Endothelial cell (in vitro differentiated cells): ENCODE data around the gene IRF2BP1. TPM values are rescaled to one million over a fixed set of nuclear protein-coding genes. Genes with fewer than 3 reads are reported as not detected.

Source experiments
- DNase-seq: peaks from one replicate; pipeline ENCODE4 v3.0.0; 2021; ENCODE audit warnings: low spot score
- H3K27ac Mint-ChIP-seq: one replicate; pipeline ENCODE4 v1.8.0; 2021; ENCODE audit warnings: mixed read lengths, inconsistent platforms; ENCODE audit not compliant: unreplicated experiment
- H3K27me3 Mint-ChIP-seq: one replicate; pipeline ENCODE4 v1.8.0; 2021; ENCODE audit warnings: mild to moderate bottlenecking, moderate library complexity, mixed read lengths, inconsistent platforms; ENCODE audit not compliant: unreplicated experiment
- H3K36me3 Mint-ChIP-seq: one replicate; pipeline ENCODE4 v1.8.0; 2021; ENCODE audit warnings: mild to moderate bottlenecking, low read depth, mixed read lengths, inconsistent platforms; ENCODE audit not compliant: unreplicated experiment
- H3K4me1 Mint-ChIP-seq: one replicate; pipeline ENCODE4 v1.8.0; 2021; ENCODE audit warnings: mild to moderate bottlenecking, mixed read lengths, inconsistent platforms; ENCODE audit not compliant: unreplicated experiment
- H3K4me3 Mint-ChIP-seq: one replicate; pipeline ENCODE4 v1.8.0; 2021; ENCODE audit warnings: mild to moderate bottlenecking, mixed read lengths, inconsistent platforms; ENCODE audit not compliant: unreplicated experiment
- H3K9me3 Mint-ChIP-seq: one replicate; pipeline ENCODE4 v1.8.0; 2021; ENCODE audit warnings: mixed read lengths, inconsistent platforms; ENCODE audit not compliant: unreplicated experiment
- total RNA-seq: library from RNA; stranded (reverse); fragmentation: NEBNext Ultra II Directional; extraction: Animal tissue kit (Norgen Biotek cat#: 25700); gene quantifications from one replicate; pipeline ENCODE4 v1.2.1, GENCODE V29; 2021; ENCODE audit not compliant: unreplicated experiment
- TF ChIP-seq, protein P1 (sequence below): fragments of 200-600 bp; sonication (generic); IDR thresholded peaks from one replicate; pipeline ENCODE4 v1.5.0; 2021; ENCODE audit warnings: antibody characterized with exemption; ENCODE audit not compliant: unreplicated experiment

Gene IRF2BP1
- total RNA-seq, 1 donor from 2014 or later: 17.6 TPM

DNA sequence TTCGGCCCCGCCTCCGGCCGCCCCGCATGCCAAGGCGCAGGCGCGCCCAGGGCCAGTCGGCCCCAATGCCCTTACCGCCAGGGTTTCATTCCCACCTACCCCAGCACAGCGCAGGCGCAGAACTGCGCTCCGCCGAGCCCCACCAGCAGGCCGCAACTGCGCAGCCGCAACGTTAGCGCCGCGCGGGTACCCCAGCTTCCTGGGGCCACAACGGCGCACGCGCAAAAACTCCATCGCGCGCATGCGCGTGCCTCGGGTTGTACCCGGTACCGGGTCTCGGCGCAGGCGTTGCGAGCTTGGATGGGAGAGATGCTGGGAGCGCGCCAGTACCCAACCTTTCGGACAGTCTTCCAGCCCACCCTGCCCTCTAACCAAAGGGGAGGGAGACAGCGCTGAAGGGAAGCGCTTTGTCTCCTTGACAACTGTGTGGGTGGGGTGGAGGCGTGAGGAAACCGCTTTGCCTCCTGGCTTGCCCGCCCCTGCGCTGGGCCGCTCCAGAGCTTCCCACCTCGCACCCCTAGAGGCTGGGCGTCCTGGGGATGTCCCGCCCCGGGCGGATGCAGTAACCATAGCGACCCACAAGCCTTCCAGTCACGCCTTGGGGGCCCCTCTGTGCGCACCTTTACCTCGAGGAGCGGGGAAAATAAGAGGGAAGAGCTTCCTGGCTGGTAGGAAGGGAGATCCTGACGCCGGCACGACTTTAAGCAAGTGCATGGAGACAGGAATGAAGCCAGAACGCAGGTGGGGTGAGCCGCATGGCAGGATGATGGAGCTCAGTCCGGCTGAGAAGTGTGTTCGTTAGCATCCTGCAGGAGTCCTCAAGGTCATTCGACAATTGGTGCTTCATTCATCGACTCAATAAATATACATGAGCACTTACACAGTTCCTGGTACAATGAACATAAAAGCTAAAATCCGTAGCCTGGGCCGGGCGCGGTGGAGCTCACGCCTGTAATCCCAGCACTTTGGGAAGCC, 17.0 kb upstream of the IRF2BP1 start:
- TF ChIP-seq, protein P1, sequence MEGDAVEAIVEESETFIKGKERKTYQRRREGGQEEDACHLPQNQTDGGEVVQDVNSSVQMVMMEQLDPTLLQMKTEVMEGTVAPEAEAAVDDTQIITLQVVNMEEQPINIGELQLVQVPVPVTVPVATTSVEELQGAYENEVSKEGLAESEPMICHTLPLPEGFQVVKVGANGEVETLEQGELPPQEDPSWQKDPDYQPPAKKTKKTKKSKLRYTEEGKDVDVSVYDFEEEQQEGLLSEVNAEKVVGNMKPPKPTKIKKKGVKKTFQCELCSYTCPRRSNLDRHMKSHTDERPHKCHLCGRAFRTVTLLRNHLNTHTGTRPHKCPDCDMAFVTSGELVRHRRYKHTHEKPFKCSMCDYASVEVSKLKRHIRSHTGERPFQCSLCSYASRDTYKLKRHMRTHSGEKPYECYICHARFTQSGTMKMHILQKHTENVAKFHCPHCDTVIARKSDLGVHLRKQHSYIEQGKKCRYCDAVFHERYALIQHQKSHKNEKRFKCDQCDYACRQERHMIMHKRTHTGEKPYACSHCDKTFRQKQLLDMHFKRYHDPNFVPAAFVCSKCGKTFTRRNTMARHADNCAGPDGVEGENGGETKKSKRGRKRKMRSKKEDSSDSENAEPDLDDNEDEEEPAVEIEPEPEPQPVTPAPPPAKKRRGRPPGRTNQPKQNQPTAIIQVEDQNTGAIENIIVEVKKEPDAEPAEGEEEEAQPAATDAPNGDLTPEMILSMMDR: no peak
- Mint-ChIP-seq H3K27me3 (peaks cover 11% of the 10 kb centered on the region), H3K9me3 (no peaks in the 10 kb centered on the region), H3K27ac (no peak overlapping the region), H3K4me1 (peaks cover 21% of the 10 kb centered on the region), H3K36me3 (peaks cover 21% of the 10 kb centered on the region), H3K4me3 (peak overlapping the region; percentile 65)
- peak; percentile 100 for DNase-seq

DNA sequence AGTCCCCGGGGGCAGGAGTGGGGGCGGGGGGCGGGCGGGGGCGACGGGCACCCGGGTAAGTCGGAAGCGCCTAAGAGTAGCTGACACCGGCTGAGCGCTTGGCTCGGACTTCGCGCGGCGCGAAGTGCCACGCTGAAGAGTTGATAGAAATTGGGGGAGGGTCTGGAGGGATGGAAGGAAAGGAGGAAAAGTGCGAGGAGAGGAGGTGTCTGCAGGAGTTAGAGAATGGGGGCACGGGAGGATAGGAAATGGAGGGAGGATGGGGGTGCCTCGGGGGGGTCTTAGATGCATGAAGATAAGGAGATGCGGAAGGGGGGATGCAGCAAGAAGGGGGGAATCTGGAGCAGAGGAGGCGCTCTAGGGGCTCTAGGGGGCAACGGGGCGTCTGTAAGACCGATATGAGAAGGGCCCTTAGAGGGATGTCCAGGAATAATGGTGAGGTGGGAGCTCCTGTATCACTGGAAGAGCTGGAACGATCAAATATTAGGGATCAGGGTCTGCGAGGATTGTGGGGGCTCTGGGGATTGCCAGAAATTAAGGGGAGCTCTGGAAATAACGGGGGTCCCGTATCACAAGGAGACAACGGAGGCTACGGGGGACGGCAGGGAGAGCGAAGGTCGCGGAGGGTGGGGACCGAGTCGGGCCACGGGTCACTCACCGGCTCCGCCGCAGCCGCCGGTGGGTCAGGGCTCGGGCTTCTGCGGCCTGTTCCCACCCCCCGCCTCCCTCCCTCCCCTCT, 16.1 kb upstream of the IRF2BP1 start, which contains the start of gene MYPOP:
Gene MYPOP (minus strand): TSS at position 702 of the 739 bp plus-strand sequence. CDS start 840 bp downstream, outside the sequence.
- Mint-ChIP-seq H3K4me1 (peaks cover 18% of the 10 kb centered on the region), H3K27me3 (peaks cover 11% of the 10 kb centered on the region), H3K36me3 (peaks cover 21% of the 10 kb centered on the region), H3K9me3 (no peaks in the 10 kb centered on the region), H3K27ac (no peak within 1 kb of the TSS), H3K4me3 (peak within 1 kb of the TSS; percentile 96)
- TF ChIP-seq, protein P1: no peak
- DNase-seq: no peak

DNA sequence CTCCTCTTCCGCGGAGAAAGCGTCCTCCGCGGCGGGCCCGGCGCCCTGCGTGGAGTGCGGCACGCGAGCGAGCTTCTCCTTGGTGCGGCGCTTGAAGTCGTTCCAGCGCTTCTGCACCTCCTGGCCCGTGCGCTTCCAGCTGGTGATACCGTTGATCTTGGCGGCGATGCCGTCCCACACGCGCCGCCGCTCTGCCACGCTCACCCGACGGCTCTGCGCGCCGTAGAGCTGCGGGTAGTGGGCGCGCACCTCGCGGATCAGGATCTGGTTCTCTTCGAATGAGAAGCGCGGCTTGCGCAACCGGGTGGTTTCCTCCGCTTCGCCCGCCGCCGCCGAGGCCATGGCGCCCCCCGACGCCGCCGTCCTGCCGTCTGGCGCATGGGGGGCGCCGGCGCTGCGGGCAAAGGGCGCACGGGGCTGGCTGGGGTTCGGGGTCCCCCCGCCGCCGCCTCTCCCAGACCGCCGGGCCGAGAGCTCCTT, 15.5 kb upstream of the IRF2BP1 start:
- Mint-ChIP-seq H3K27me3 (peaks cover 10% of the 10 kb centered on the region), H3K9me3 (no peaks in the 10 kb centered on the region), H3K4me1 (peaks cover 15% of the 10 kb centered on the region), H3K27ac (no peak overlapping the region), H3K4me3 (no peak overlapping the region), H3K36me3 (peaks cover 21% of the 10 kb centered on the region)
- no peak for DNase-seq
- TF ChIP-seq, protein P1: no peak

DNA sequence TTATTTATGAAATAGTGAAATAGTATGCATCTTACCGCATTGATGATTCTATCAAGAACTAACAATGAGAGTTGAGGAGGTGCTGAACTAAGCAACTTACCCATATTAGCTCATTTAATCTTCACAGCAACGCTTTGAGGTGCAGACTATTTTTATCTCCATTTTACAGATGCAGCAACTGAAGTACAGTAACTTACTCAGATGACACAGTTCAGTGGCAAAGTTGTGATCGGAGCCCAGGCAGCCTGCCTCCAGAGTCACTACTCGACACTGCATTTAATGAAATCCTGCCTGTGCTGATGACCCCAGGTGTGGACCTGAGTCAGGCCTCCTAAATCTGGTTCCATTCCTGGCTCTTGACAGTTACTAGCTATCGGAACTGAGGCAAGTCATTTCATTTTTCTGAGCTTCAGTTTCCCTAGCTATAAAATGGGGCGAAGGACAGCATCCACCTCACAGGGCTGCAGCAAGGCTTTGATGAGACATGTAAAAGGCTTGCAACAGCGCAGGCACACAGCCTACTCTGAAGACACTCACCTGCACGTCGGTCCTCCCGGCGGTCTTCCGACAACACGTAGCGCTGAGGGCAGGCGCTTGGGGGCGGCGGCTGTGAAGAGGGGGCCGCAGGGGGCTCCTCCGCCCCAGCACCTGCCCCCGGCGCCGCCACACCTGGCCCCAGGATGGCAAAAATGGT, 14.9 kb upstream of the IRF2BP1 start:
- Mint-ChIP-seq H3K4me3 (peak overlapping the region; percentile 32), H3K4me1 (peaks cover 12% of the 10 kb centered on the region), H3K36me3 (peaks cover 21% of the 10 kb centered on the region), H3K9me3 (no peaks in the 10 kb centered on the region), H3K27ac (no peak overlapping the region), H3K27me3 (peaks cover 10% of the 10 kb centered on the region)
- TF ChIP-seq, protein P1: no peak
- DNase-seq: no peak
